ENCODE data around the gene EXOG. TPM values are rescaled to one million over a fixed set of nuclear protein-coding genes. Genes with fewer than 3 reads are reported as not detected.

Gene EXOG
- total RNA-seq, 2 experiments from 2014 or later: 18.5 to 23.0 TPM

GRCh38 chr3:38458796-38459498, 37.2 kb upstream of the EXOG start:
- H3K4me1 Mint-ChIP-seq (ENCODE audit: low read depth): peaks cover 7% of the 10 kb centered on the region
- no peak overlapping the region for H3K27ac Mint-ChIP-seq
- H3K9me3 Mint-ChIP-seq (ENCODE audit: insufficient read depth): no peaks in the 10 kb centered on the region
- CTCF ChIA-PET: interaction anchor here (0.9 kb wide), 1 partner anchor 342 kb away, joined by 3 read pairs; no protein-coding TSS in a partner anchor
- POLR2A ChIA-PET: no interaction called here
- peaks cover 2% of the 10 kb centered on the region for H3K36me3 Mint-ChIP-seq (ENCODE audit: low read depth)
- H3K4me3 Mint-ChIP-seq: no peak overlapping the region
- ATAC-seq: no peak
- DNase-seq: no peak
- no peaks in the 10 kb centered on the region for H3K27me3 Mint-ChIP-seq (ENCODE audit: low read depth)

DNA sequence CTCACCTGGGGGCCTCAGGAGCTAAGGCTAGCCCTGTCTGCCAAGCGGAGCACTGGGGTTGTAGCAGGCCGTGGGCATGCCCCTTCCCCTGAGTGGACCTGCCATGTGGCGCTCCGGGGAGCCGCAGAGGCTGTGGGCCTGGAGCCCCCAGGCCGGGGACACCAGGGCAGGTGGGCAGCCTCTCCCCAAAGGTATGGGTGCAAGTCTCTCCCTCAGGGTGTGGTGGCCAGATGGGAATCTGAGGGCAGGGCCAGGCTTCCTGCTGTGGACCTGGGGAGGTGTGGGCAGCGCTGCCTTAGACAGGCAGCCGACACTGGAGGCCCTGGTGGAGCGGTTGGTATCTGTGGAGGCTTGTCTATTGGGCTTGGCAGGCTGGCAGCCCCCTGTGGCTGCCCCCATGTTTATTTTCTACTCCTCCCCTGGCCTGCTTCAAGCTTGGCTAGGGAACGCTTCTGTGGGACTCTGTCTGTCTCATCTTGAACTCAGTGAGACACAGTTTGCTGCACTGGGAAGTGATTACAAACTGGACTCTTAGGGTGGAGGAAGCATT, 36.6 kb upstream of the EXOG start:
- Mint-ChIP-seq H3K4me3 (no peak overlapping the region), H3K27ac (no peak overlapping the region), H3K9me3 (ENCODE audit: insufficient read depth) (no peaks in the 10 kb centered on the region), H3K4me1 (ENCODE audit: low read depth) (peaks cover 5% of the 10 kb centered on the region), H3K27me3 (ENCODE audit: low read depth) (no peaks in the 10 kb centered on the region), H3K36me3 (ENCODE audit: low read depth) (peaks cover under 1% of the 10 kb centered on the region)
- DNase-seq (no peak), ATAC-seq (no peak)
- CTCF ChIA-PET: no interaction called here
- POLR2A ChIA-PET: no interaction called here

DNA sequence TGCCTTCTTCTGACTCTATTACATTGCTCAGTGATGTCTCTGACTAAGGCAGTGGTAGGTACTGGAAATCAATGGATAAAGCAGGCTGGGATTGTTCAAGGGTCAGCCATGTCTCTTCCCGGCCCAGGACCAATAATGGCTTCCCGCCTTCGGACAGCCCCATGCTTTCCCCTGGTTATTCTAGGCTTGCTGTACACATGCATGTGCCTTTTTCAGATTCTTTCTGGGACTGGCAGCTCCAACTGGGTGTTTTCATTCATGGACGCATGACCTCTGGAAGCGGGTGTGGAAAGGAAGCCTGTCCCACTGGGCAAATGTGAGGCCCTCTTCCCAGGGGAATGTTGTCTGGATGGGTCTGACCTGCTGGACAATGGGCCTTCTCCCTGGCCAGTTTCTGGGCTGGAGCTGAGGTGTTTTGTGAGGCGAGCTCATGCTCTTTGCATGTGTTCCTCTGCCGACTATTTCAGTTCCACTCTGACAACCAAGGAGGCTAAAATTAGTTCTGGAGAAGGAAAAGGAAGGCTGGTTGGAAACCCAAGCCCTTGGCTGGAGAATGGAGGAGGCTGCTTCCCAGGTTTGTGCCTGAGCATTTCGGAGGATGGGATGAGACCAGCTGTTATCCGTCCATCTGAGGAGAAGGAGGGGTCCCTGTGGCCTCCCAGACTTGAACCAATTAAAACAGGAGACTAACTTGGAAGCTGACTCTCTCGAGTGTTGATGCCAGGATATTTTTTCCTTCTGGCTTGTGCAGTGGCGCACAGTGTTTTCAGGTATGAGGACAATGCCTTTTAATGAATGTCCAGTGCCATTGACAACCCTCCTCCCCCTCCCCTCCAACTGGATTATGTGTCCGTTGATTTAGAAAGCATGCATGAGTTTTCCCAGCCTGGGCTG, 35.5 kb upstream of the EXOG start:
- no peak for DNase-seq
- Mint-ChIP-seq H3K27me3 (ENCODE audit: low read depth) (no peaks in the 10 kb centered on the region), H3K9me3 (ENCODE audit: insufficient read depth) (no peaks in the 10 kb centered on the region), H3K4me1 (ENCODE audit: low read depth) (peaks cover 2% of the 10 kb centered on the region), H3K4me3 (no peak overlapping the region), H3K27ac (no peak overlapping the region), H3K36me3 (ENCODE audit: low read depth) (no peaks in the 10 kb centered on the region)
- POLR2A ChIA-PET: no interaction called here
- CTCF ChIA-PET: no interaction called here
- ATAC-seq: no peak

DNA sequence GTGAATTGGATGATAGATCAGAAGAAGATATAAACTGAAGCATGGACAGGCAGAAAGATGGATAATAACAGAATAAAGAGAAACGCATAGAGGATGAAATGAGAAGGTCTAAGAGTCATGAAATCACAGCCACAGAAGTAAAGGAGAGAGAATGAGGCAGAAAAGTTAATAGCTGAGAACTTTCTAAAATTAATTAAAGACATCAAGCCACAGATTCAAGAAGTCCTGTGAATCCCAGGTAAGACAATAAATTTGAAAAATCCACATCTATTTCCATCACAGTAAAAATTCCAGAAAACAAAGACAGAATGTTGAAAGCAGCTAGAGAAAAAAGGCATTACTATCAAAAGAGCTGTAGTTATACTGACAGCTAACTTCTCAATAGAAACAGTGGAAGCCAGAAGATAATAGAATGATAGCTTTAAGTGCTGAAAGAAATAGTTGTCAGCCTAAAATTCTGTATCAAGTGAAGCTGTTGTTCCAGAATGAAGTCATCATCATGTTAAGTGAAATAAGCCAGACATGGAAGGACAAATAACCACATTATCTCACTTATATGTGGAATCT, 30.5 kb upstream of the EXOG start:
- ChIA-PET CTCF (interaction anchor here (1.1 to 1.7 kb wide), 3 partner anchors 10 to 119 kb away, joined by 3 to 7 read pairs (median 6); partner anchors contain the start of gene XYLB), POLR2A (no interaction called here)
- Mint-ChIP-seq H3K4me1 (ENCODE audit: low read depth) (no peaks in the 10 kb centered on the region), H3K36me3 (ENCODE audit: low read depth) (peaks cover 10% of the 10 kb centered on the region), H3K9me3 (ENCODE audit: insufficient read depth) (peaks cover 22% of the 10 kb centered on the region), H3K27ac (no peak overlapping the region), H3K4me3 (no peak overlapping the region), H3K27me3 (ENCODE audit: low read depth) (no peaks in the 10 kb centered on the region)
- DNase-seq (no peak), ATAC-seq (no peak)

GRCh38 chr3:38468765-38469164, 27.4 kb upstream of the EXOG start:
- Mint-ChIP-seq H3K27ac (no peak overlapping the region), H3K9me3 (ENCODE audit: insufficient read depth) (peaks cover 22% of the 10 kb centered on the region), H3K4me1 (ENCODE audit: low read depth) (peaks cover 4% of the 10 kb centered on the region), H3K27me3 (ENCODE audit: low read depth) (no peaks in the 10 kb centered on the region), H3K36me3 (ENCODE audit: low read depth) (peaks cover 10% of the 10 kb centered on the region), H3K4me3 (no peak overlapping the region)
- CTCF ChIA-PET: interaction anchor here (1.7 to 2.9 kb wide), 2 partner anchors 11 to 123 kb away, joined by 7 read pairs; partner anchors contain the start of gene XYLB
- DNase-seq (no peak), ATAC-seq (no peak)
- POLR2A ChIA-PET: no interaction called here

DNA sequence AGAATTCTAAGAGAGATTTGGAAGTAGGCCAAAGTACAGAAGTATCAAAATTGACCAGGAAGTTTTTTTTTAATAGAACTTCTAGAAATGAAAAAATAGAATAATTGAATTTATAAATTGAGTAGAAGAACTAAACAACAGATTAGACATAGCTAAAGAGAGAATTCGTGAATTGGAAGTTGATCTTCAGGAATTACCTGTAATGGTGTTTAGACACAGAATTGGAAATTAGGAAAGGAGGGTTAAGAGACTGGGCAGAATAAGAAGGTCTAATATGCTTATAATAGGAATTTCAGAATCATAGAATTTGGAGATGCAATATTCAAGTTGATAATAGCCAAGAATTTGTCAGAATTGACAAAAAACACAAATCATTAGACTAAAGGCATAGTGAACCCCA, 26.3 kb upstream of the EXOG start:
- H3K9me3 Mint-ChIP-seq (ENCODE audit: insufficient read depth): peaks cover 22% of the 10 kb centered on the region
- no peak overlapping the region for H3K27ac Mint-ChIP-seq
- DNase-seq: no peak
- H3K4me3 Mint-ChIP-seq: no peak overlapping the region
- H3K4me1 Mint-ChIP-seq (ENCODE audit: low read depth): peaks cover 4% of the 10 kb centered on the region
- no peak for ATAC-seq
- ChIA-PET CTCF (interaction anchor here (1.5 to 2.9 kb wide), 3 partner anchors 10 to 123 kb away, joined by 4 to 7 read pairs (median 7); partner anchors contain the start of gene XYLB), POLR2A (no interaction called here)
- H3K36me3 Mint-ChIP-seq (ENCODE audit: low read depth): peaks cover 10% of the 10 kb centered on the region
- H3K27me3 Mint-ChIP-seq (ENCODE audit: low read depth): no peaks in the 10 kb centered on the region

- peaks cover 4% of the 10 kb centered on the region for H3K4me1 Mint-ChIP-seq (ENCODE audit: low read depth)
- peaks cover 22% of the 10 kb centered on the region for H3K9me3 Mint-ChIP-seq (ENCODE audit: insufficient read depth)
- peaks cover 10% of the 10 kb centered on the region for H3K36me3 Mint-ChIP-seq (ENCODE audit: low read depth)
- DNase-seq: no peak
- POLR2A ChIA-PET: no interaction called here
- H3K4me3 Mint-ChIP-seq: no peak overlapping the region
- CTCF ChIA-PET: interaction anchor here (1.6 to 1.7 kb wide), 2 partner anchors 9 to 125 kb away, joined by 7 read pairs; partner anchors contain the start of gene XYLB
- H3K27me3 Mint-ChIP-seq (ENCODE audit: low read depth): no peaks in the 10 kb centered on the region
- ATAC-seq: no peak
- no peak overlapping the region for H3K27ac Mint-ChIP-seq
These were observed 24.8 kb upstream of the EXOG start for GRCh38 chr3:38471260-38471857.

DNA sequence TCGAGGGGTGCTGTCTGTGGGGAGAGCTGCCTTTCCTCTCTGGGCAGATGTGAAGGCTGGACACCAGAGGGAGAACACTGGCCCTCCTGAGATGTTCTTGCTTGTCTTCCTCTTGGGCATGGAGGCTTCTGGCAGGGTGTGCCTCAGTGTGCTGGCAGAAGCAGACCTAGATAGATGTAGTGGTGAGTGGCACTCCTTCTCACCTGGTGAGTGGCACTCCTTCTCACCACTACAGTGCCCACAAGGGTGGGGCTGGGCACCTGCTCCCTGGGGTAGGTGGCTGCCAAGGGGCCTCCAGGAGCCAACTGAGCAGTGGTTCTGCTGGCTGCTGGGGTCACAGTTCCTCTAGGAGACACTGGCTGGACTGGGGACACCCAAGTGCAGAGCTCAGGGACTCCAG, 23.8 kb upstream of the EXOG start:
- CTCF ChIA-PET: interaction anchor here (1.7 kb wide), 1 partner anchor 126 kb away, joined by 7 read pairs; the partner anchor contains the start of gene XYLB
- POLR2A ChIA-PET: no interaction called here
- no peak for ATAC-seq

GRCh38 chr3:38473229-38473628, 22.9 kb upstream of the EXOG start:
- H3K27ac Mint-ChIP-seq: no peak overlapping the region
- ChIA-PET POLR2A (no interaction called here), CTCF (interaction anchor here (1.4 kb wide), 1 partner anchor 127 kb away, joined by 6 read pairs; the partner anchor contains the start of gene XYLB)
- H3K36me3 Mint-ChIP-seq (ENCODE audit: low read depth): peaks cover 10% of the 10 kb centered on the region
- peaks cover 22% of the 10 kb centered on the region for H3K9me3 Mint-ChIP-seq (ENCODE audit: insufficient read depth)
- DNase-seq: peak; percentile 5
- no peak overlapping the region for H3K4me3 Mint-ChIP-seq
- no peaks in the 10 kb centered on the region for H3K27me3 Mint-ChIP-seq (ENCODE audit: low read depth)
- peaks cover 4% of the 10 kb centered on the region for H3K4me1 Mint-ChIP-seq (ENCODE audit: low read depth)
- no peak for ATAC-seq

More for the DNA sequence above, 23.8 kb upstream of the EXOG start:
- Mint-ChIP-seq H3K27ac (no peak overlapping the region), H3K9me3 (ENCODE audit: insufficient read depth) (peaks cover 22% of the 10 kb centered on the region), H3K4me3 (no peak overlapping the region), H3K4me1 (ENCODE audit: low read depth) (peaks cover 4% of the 10 kb centered on the region), H3K36me3 (ENCODE audit: low read depth) (peaks cover 10% of the 10 kb centered on the region), H3K27me3 (ENCODE audit: low read depth) (no peaks in the 10 kb centered on the region)
- no peak for DNase-seq

- ChIA-PET CTCF (no interaction called here), POLR2A (no interaction called here)
- Mint-ChIP-seq H3K27me3 (ENCODE audit: low read depth) (no peaks in the 10 kb centered on the region), H3K36me3 (ENCODE audit: low read depth) (peaks cover 4% of the 10 kb centered on the region), H3K9me3 (ENCODE audit: insufficient read depth) (peaks cover 4% of the 10 kb centered on the region), H3K4me3 (no peak overlapping the region), H3K27ac (no peak overlapping the region), H3K4me1 (ENCODE audit: low read depth) (peaks cover 4% of the 10 kb centered on the region)
- ATAC-seq: no peak
- DNase-seq: no peak
These were observed 21.1 kb upstream of the EXOG start for GRCh38 chr3:38474928-38475605.

DNA sequence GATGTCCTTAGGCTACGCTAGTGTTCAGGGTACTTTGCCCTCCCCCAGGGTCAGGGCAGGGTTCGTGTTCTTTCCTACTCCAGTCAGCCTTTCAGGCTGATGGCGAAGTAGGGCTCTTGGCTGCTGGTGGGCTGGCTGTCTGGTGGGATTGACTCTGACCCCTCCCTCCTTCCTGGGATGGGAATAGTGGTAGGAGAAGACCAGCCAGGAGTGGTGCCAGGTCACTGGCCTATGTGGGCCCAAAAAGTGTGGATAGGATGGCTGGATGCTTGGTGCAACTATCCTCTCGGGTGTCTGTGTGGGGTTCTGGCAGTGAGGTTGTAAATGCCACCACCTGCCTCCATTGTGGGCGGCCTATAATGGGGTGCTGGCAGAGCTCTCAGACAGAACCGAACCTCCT, 20.4 kb upstream of the EXOG start:
- H3K27me3 Mint-ChIP-seq (ENCODE audit: low read depth): no peaks in the 10 kb centered on the region

More for the DNA sequence above, 20.4 kb upstream of the EXOG start:
- Mint-ChIP-seq H3K4me1 (ENCODE audit: low read depth) (peaks cover 4% of the 10 kb centered on the region), H3K36me3 (ENCODE audit: low read depth) (peaks cover 3% of the 10 kb centered on the region), H3K4me3 (no peak overlapping the region), H3K27ac (no peak overlapping the region), H3K9me3 (ENCODE audit: insufficient read depth) (no peaks in the 10 kb centered on the region)
- ChIA-PET CTCF (no interaction called here), POLR2A (no interaction called here)
- DNase-seq (no peak), ATAC-seq (no peak)

Data from activated CD8-positive, alpha-beta T cell treated with anti-CD3 and anti-CD28 coated beads, Interleukin-2, amount 10 ng/mL, durations not matched to agents 7 days and 5 days (primary cell).